GM10248 (cell line): ENCODE measurements around the gene LEAP2.
A peak's percentile ranks its signal among the peaks of the same experiment; 100 is the strongest.

Experiments
- CTCF ChIA-PET: fragments of 300-600 bp; sonication (Branson Sonifier 250); formaldehyde crosslinking; extraction: SDS; loops from one replicate; lab custom pipeline; 2021; ENCODE audit warnings: antibody characterized with exemption; lab: Yijun Ruan, JAX
- POLR2A ChIA-PET: fragments of 350-650 bp; sonication (Branson Sonifier 250); formaldehyde crosslinking; extraction: SDS; loops from one replicate; lab custom pipeline; 2020; ENCODE audit warnings: antibody characterized with exemption; lab: Yijun Ruan, JAX
- DNase-seq: peaks from one replicate; pipeline ENCODE4 v3.0.0; 2012; ENCODE audit errors: extremely low spot score
- TF ChIP-seq, protein P1 (sequence below): IDR thresholded peaks from 2 replicates; pipeline ENCODE4 v1.5.1; 2012; ENCODE audit warnings: mild to moderate bottlenecking, low read depth; ENCODE audit errors: extremely low read depth, missing control alignments, control extremely low read depth

The LEAP2 gene

DNA sequence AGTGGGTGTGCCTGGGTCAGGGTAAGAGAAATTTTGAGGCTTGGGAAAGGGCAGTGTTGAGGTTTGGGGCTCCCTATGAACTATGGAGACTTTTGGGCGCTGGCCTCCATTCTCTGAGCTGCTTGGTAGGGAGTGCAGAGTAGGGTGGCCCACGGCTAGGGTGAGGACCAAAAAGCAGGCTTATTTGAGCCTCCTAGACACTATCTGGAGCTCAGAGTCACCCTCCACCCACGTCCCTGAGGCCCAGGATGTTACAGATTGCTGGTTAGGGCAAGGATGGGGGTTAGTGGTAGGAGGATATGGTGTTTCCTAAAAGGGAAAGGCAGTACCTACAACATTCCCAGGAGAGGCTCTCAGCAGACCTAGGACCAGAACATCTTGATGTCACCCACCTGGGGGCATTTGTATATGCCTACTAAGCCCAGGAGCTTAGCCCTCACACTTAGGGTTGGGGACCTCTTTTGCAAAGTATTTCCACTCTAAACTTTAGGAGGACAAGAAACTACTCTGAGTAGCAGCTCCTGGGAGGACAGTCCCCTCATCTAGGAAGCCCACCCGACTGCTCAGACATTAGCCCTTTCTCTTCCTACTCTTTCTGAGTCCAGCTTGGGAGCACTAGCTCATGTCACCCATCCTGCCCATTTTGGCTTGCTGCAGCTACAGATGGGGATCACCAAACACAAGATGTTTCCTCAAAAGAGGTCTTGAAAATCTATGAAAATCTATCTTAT lies 45.4 kb upstream of the LEAP2 start:
- TF ChIP-seq, protein P1, sequence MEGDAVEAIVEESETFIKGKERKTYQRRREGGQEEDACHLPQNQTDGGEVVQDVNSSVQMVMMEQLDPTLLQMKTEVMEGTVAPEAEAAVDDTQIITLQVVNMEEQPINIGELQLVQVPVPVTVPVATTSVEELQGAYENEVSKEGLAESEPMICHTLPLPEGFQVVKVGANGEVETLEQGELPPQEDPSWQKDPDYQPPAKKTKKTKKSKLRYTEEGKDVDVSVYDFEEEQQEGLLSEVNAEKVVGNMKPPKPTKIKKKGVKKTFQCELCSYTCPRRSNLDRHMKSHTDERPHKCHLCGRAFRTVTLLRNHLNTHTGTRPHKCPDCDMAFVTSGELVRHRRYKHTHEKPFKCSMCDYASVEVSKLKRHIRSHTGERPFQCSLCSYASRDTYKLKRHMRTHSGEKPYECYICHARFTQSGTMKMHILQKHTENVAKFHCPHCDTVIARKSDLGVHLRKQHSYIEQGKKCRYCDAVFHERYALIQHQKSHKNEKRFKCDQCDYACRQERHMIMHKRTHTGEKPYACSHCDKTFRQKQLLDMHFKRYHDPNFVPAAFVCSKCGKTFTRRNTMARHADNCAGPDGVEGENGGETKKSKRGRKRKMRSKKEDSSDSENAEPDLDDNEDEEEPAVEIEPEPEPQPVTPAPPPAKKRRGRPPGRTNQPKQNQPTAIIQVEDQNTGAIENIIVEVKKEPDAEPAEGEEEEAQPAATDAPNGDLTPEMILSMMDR: no peak
- ChIA-PET CTCF (interaction anchor here (1.0 to 20.6 kb wide), 15 partner anchors 8 to 327 kb away, joined by 3 to 215 read pairs (median 6); partner anchors contain the start of genes GDF9, SOWAHA and UQCRQ), POLR2A (interaction anchor here (0.8 kb wide), 1 partner anchor 30 kb away, joined by 3 read pairs; no protein-coding TSS in a partner anchor)
- no peak for DNase-seq

DNA sequence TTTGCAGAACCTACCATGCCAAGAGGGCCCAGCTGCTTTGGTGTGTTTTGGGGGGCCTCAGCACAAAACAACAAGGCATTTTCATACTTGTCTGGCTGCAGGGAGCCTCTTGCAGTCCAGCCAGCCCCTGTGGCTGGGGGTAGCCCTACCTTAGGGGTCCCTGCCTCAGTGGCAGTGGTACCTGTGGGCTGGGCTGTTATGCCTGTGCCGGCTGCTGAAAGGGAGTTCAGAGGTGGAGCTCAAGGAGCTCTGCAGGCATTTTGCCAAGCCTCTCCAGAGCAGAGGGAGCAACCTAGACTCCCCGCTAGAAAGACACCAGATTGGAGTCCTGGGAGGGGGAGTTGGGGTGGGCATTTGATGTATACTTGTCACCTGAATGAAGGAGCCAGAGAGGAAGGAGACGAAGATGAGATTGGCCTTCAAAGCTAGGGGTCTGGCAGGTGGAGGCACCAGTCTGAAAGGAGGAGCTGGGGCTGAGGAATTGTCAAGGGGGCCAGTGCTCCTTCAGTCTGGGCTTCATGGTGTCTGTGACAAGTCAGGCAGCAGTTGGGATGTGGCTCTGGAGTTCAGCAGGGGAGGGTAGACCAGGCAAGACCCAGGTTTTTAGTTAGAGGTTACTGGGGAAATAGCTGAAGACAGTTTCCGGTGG lies 44.5 kb upstream of the LEAP2 start:
- DNase-seq: no peak
- TF ChIP-seq, protein P1: no peak
- ChIA-PET POLR2A (interaction anchor here (0.8 kb wide), 1 partner anchor 9 kb away, joined by 3 read pairs; no protein-coding TSS in a partner anchor), CTCF (interaction anchor here (0.8 to 20.6 kb wide), 20 partner anchors 9 to 328 kb away, joined by 3 to 215 read pairs (median 4); partner anchors contain the start of genes GDF9, SOWAHA and UQCRQ)

DNA sequence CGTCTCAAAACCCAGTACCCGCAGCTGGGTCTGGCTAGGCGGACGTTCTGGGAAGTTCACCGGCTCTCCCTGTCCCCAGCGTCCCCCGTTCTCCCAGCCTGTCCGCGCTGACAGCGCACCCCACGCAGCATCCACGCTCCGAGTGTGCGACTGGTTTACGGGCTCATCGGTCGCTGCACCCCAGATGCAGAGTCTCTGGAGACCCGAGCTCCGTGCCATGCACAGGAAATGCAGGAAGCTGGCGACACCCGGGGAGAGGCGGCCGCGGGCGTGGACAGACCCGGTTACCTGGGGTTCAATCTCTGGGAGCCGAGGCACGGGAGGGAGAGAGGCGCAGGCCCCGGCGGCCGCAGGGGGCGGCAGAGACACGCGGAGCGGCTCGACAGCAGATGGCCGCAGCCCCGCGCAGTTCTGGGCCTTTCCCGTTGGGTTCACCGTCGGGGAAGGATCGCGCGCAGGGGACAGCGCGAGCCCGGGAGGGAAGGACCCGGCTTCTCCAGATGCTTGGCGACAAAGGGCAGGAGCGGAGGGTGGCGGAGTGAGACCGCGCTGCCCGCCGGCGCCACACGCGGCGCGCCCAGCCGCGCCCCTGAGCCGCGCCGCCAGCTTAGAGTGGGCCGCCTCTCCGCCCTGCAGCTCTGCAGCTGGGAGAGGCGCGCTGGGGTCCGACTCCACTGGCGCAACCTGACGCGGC lies 43.6 kb upstream of the LEAP2 start:
- peak; percentile 90 for DNase-seq
- ChIA-PET POLR2A (no interaction called here), CTCF (interaction anchor here (0.8 to 20.6 kb wide), 18 partner anchors 9 to 329 kb away, joined by 3 to 215 read pairs (median 4); partner anchors contain the start of genes GDF9, LEAP2, SOWAHA and UQCRQ)
- TF ChIP-seq, protein P1: peak; percentile 92

DNA sequence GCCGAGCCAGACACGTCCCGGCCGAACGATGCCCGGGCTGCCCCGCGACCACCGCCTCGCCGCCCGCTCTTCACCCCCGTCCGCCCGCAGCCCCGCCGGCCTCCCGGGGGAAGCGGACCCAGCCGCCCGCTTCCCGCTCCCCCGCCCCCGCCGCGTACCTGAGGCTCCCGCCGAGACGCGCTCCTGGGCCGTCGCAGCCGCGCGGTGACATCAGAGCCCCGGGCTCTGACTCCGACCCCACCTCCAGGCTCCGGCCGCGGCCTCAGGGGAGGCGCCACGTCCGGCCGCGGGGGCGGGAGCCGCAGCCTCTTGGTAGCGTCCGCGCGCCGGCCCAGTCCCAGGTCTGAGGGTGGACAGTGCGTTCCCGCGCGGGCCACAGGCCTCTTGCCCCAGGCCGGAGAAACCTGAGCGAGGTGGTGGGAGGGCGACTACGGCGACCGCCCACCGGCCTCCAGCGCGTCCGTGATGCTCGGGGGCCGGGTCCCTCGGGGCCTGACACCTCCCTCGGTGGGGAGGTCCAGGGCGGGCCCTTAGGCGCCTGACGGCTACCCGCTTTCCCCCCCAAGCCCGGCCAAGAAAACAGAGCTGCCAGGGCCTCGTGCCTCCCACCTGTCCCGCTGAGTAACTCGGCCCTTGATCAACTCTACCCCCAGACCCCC lies 42.9 kb upstream of the LEAP2 start, which contains the start of gene SHROOM1:
SHROOM1 (minus strand) TSS at position 212 of the 659 bp plus-strand sequence. CDS start 4,507 bp downstream, outside the sequence.
- ChIA-PET CTCF (interaction anchor here (0.8 to 20.6 kb wide), 17 partner anchors 8 to 330 kb away, joined by 3 to 215 read pairs (median 5); partner anchors contain the start of genes GDF9, LEAP2 and UQCRQ), POLR2A (no interaction called here)
- peak; percentile 88 for DNase-seq
- TF ChIP-seq, protein P1: no peak

DNA sequence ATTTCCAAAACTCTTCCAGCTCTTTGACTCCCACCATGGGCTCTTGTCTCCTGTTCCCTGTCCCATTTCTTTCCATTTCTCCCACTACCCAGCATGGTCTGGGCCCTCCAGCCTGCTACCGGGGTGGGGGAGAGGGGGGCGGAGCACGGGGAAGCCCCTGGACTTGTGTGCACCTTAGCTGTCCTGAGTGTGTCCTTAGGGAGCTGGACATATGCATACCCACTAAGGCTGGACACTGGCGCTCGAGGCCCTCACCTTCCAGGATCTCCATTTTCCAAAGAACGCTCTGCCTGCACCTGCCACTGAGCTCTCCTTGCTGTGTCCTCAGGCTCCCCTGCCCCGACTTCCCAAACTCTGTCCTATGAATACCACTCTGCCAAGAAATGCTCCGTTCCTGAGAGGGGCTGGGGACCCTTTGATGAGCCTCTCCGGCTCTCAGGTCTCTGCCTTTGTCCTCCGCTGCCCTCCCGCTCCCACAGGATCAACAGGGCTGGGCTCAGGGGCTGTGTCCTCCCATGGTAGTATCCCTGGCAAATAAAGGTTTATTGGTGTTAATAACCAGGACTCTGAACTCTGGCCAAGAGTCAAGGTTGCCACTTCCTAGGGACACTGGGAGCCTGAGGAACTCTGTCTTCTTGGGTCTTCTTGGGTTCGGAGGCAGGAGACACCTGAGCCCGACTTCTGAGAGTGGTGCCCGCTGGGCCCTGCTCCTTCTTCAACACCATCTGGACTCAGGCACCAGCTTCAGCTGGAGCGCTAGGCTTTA lies 42.2 kb upstream of the LEAP2 start:
- TF ChIP-seq, protein P1: no peak
- DNase-seq: no peak
- ChIA-PET POLR2A (no interaction called here), CTCF (interaction anchor here (1.1 to 20.6 kb wide), 8 partner anchors 10 to 305 kb away, joined by 3 to 215 read pairs (median 6); partner anchors contain the start of genes GDF9 and UQCRQ)
